ENCODE results near the gene TEX22.
A peak's percentile ranks its signal among the peaks of the same experiment; 100 is the strongest.

The TEX22 gene

DNA sequence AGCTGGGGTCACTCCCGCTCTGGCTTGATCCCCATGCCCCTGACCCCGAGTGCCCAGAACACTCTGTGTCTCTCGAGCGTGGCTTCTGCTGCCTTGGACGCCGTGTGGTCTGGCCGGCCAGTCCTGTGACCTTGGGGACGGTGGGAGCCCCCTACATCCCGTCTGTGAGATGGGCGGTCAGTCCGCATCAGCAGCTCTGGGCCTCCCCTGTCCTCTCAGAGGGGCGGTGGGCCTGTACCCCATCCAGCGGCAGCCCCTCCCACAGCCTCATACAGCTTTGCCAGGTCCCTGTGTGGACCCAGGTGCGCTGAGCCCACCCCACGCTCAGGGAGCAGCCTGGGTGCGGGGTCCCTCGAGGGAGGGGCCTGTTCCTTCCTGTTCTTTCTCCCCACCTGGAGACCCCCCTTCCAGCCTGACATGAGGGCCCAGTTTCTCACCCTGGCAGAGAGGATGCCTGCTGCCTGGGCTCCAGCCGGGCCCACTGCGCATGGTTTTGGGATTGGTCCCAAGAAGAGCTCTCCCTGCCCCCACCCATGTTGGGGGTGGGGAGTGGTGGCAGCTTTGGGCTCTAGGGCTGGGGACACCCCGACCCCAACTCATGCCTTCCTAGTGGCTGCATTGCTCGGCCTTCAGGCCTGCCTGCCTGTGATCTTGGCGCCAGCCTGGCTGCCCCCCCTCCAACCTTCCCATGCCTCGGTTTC is 22.8 kb downstream of the TEX22 start:
- no peak for DNase-seq (ENCODE audit: low spot score)

- DNase-seq (ENCODE audit: low spot score) = no peak
Observed at GRCh38 chr14:105421723-105422615, 23.6 kb downstream of the TEX22 start.

GRCh38 chr14:105422695-105423487 is 24.6 kb downstream of the TEX22 start:
- DNase-seq (ENCODE audit: low spot score) = peak; percentile 34

- no peak for DNase-seq (ENCODE audit: low spot score)
Observed at GRCh38 chr14:105423488-105424195, 25.3 kb downstream of the TEX22 start.

DNA sequence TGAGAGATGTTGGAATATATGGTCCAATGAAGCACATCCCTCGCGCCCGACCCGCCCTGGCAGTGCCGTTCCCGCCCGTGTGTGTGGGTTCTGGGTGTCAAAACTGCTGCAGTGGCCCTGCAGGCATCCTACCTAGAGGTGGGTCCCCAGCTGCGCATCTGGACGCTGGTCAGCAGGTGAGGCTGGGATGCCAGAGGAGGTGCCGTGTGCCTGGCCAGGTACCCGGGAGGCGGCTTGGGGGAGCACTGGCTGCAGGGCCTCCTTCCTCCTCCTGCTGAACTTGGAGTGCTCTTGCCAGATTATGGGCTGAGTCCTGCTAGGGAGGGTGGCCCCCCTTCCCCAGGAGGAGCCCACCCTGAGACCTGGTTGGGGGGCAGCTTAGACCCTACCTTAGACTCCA is 26.5 kb downstream of the TEX22 start:
- no peak for DNase-seq (ENCODE audit: low spot score)

DNA sequence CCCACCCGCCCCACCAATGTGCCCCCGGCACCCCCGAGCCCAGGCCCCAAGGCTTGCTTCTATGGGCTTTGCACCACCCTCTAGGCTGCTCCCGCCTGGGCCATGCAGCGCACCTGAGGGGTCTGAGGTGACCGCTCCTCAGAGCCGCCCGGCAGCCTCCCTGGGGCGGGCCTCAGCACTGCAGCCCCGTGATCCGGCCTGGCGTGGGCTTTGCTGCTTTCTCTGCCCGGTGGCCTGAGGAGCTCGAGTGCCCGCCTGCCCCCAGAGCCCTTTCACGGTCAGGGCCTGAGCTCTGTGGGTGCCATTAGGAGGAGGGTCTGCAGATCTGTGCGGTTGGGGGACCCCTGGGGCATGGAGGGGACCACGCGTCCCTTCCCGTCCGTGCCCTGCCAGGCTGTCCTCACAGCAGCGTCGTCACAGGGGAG is 27.5 kb downstream of the TEX22 start:
- DNase-seq (ENCODE audit: low spot score) = no peak

GRCh38 chr14:105426416-105427130 is 28.2 kb downstream of the TEX22 start:
- DNase-seq (ENCODE audit: low spot score) = no peak

- DNase-seq (ENCODE audit: low spot score) = no peak
Observed at GRCh38 chr14:105427412-105427811, 29.1 kb downstream of the TEX22 start.

GRCh38 chr14:105427936-105428485 is 29.7 kb downstream of the TEX22 start:
- no peak for DNase-seq (ENCODE audit: low spot score)

DNA sequence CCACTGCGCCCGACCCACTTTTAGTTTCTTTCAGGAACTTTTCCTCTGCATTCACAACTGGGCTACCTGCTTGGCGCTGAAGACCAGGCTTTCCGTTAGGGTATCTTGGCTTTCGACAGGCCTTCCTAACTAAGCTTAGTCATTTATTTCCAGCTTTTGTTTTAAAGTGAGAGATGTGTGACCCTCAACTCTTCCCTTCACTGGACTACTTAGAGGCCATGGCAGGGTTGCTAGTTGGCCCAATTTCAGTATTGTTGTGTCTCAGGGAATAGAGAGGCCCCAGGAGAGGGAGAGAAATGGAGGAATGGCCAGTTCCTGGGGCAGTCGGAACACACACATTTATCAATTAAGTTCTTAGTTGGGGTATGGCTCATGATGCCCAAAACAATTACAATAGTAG is 31.7 kb downstream of the TEX22 start:
- no peak for DNase-seq (ENCODE audit: low spot score)

- no peak for DNase-seq (ENCODE audit: low spot score)
Observed at GRCh38 chr14:105430565-105430964, 32.2 kb downstream of the TEX22 start.

GRCh38 chr14:105431256-105431655 is 32.9 kb downstream of the TEX22 start:
- no peak for DNase-seq (ENCODE audit: low spot score)

- no peak for DNase-seq (ENCODE audit: low spot score)
Observed at GRCh38 chr14:105432657-105433056, 34.3 kb downstream of the TEX22 start.

- DNase-seq (ENCODE audit: low spot score) = no peak
Observed at GRCh38 chr14:105433161-105433605, 34.8 kb downstream of the TEX22 start.

DNA sequence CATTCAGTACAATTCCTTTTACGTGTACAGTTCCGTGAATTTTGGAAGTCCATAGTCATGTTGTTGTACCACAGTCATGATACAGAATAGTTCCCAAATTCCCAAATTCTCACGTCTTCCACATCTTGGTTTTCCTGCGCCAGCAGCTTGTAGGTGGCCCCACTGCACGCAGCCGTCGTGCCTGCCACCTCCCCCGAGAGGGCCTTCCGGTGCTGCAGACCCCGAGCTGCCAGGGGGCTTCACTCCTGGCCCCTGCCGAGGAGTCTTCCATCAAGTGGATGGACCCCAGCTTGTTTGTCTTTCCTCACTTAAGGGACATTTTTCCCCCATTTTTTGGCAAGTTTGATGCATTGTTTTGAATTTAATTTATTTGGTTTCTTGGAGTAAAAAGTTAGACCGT is 38.1 kb downstream of the TEX22 start:
- DNase-seq (ENCODE audit: low spot score) = no peak

DNA sequence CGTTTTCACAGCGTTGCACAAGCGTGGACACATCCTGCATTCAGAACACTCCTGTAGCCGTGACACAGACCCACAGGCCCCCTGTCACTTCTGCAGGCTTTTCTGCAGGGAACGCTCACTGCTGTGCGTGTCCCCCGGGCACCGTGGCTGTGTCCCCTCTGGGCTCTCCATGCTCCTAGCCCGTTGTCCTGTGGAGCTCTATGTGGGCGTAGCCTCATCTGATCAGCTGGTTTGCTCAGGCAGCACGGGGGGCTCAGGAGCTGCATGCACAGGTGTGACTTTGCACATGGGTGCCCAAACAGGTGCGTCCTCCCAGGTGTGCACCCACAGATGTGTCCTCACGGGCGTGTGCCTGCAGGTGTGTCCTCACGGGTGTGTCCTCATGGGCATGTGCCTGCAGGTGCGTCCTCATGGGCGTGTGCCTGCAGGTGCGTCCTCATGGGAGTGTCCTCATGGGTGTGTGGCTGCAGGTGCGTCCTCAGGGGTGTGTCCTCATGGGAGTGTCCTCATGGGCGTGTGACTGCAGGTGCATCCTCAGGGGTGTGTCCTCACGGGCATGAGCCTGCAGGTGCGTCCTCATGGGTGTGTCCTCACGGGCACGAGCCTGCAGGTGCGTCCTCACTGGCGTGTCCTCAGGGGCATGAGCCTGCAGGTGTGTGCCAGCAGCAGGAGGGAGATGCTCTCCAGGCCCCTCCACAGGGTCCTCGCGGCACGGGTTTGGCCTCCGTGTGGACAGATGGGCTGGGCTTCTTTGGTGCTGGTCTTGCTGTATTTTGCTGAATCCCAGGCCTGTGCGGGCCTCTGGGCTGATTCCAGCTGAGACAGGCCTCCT is 38.8 kb downstream of the TEX22 start:
- DNase-seq (ENCODE audit: low spot score) = no peak

- DNase-seq (ENCODE audit: low spot score) = no peak
Observed at GRCh38 chr14:105437723-105438500, 39.6 kb downstream of the TEX22 start.

GRCh38 chr14:105439179-105439578 is 40.8 kb downstream of the TEX22 start:
- no peak for DNase-seq (ENCODE audit: low spot score)
